T-cell (primary cell): ENCODE results near the gene PIH1D2. TPM values are rescaled to one million over a fixed set of nuclear protein-coding genes. Genes with fewer than 3 reads are reported as not detected.
"Not testable (repeated sequence)": the region's sequence is repeated elsewhere in the genome, so short reads cannot be mapped to it uniquely, and the experiment has no call there.

Source experiments
- ATAC-seq, 4 experiments: fragments of 200-7000 bp in 3 of 4; fragments of 150-1000 bp in 1 of 4; cut with Tn5 transposase; replicated peaks in 1 of 4; 1 replicate in 3 of 4; 2 replicates in 1 of 4; pipeline ENCODE4 v1.10.0; 2021; ENCODE audit warnings: moderate library complexity in 3 of 4, mild to moderate bottlenecking in 2 of 4, moderate number of reproducible peaks in 1 of 4
- CTCF ChIA-PET, 2 donors: fragments of 300-600 bp; sonication (Branson Sonifier 250); formaldehyde crosslinking; loops; one replicate each; lab custom pipeline; 2022; ENCODE audit warnings: antibody characterized with exemption in 2 of 2; lab: Charles Lee
- POLR2A ChIA-PET, 2 donors: fragments of 300-600 bp; sonication (Branson Sonifier 250); formaldehyde crosslinking; loops; one replicate each; lab custom pipeline; 2022; ENCODE audit warnings: antibody characterized with exemption in 2 of 2; lab: Charles Lee
- DNase-seq, 35 experiments: peaks; one replicate each; pipeline versions ENCODE4 v3.0.0 to v3.0.0-alpha.2; 2013 to 2023
- H3K27ac ChIP-seq: one replicate; pipeline ENCODE4 v1.5.1; 2013; ENCODE audit warnings: low read length
- H3K27me3 ChIP-seq, 2 experiments: replicated peaks in 1 of 2; 1 replicate in 1 of 2; 2 replicates in 1 of 2; pipeline versions ENCODE4 v1.6.1 to v1.7.0; 2013; ENCODE audit warnings: low read length in 1 of 2, mixed read lengths in 1 of 2; ENCODE audit not compliant: control insufficient read depth in 2 of 2, insufficient read depth in 2 of 2; ENCODE audit errors: extremely low read depth in 1 of 2
- H3K36me3 ChIP-seq, 2 donors: 1 replicate in 1 of 2; 2 replicates in 1 of 2; pipeline versions ENCODE4 v1.6.1 to v1.7.0; 2013; ENCODE audit warnings: low read length in 1 of 2; ENCODE audit not compliant: control insufficient read depth in 2 of 2, insufficient read depth in 1 of 2; ENCODE audit errors: extremely low read depth in 1 of 2
- H3K4me1 ChIP-seq, 2 experiments: 1 replicate in 1 of 2; 2 replicates in 1 of 2; pipeline versions ENCODE4 v1.6.1 to v1.7.0; 2013; ENCODE audit warnings: low read length in 2 of 2, mixed read lengths in 1 of 2; ENCODE audit not compliant: insufficient read depth in 2 of 2, control insufficient read depth in 1 of 2; ENCODE audit errors: extremely low read depth in 1 of 2
- H3K4me3 ChIP-seq, 2 donors: 1 replicate in 1 of 2; 2 replicates in 1 of 2; pipeline versions ENCODE4 v1.5.1 to v1.7.0; 2013; ENCODE audit warnings: mild to moderate bottlenecking in 2 of 2, low read length in 1 of 2, moderate library complexity in 1 of 2; ENCODE audit not compliant: control insufficient read depth in 1 of 2; ENCODE audit errors: extremely low read depth in 1 of 2
- H3K9me3 ChIP-seq: 2 replicates; pipeline ENCODE4 v1.7.0; 2013
- H3K27ac Mint-ChIP-seq, 2 donors: one replicate each; pipeline ENCODE4 v1.8.0; 2020 to 2021; ENCODE audit warnings: mild to moderate bottlenecking in 2 of 2, mixed read lengths in 2 of 2
- H3K27me3 Mint-ChIP-seq, 2 donors: one replicate each; pipeline ENCODE4 v1.8.0; 2021 to 2022; ENCODE audit warnings: mixed read lengths in 2 of 2
- H3K36me3 Mint-ChIP-seq: one replicate; pipeline ENCODE4 v1.8.0; 2021; ENCODE audit warnings: mixed read lengths
- H3K4me1 Mint-ChIP-seq, 3 donors: one replicate each; pipeline ENCODE4 v1.8.0; 2020 to 2022; ENCODE audit warnings: mixed read lengths in 3 of 3, mild to moderate bottlenecking in 1 of 3
- H3K4me3 Mint-ChIP-seq, 3 donors: one replicate each; pipeline ENCODE4 v1.8.0; 2020 to 2022; ENCODE audit warnings: mild to moderate bottlenecking in 3 of 3, mixed read lengths in 3 of 3, moderate library complexity in 3 of 3
- H3K9me3 Mint-ChIP-seq, 3 donors: one replicate each; pipeline ENCODE4 v1.8.0; 2020 to 2022; ENCODE audit warnings: mixed read lengths in 3 of 3
- WGBS: methylation state at CpG from one replicate; pipeline ENCODE4 v1.1.5; 2013; ENCODE audit warnings: missing lambda C conversion rate; ENCODE audit not compliant: insufficient coverage; 5-methylcytosine and 5-hydroxymethylcytosine counted together
- total RNA-seq, 35 experiments: library from RNA in 6 of 35; stranded (reverse) in 6 of 35; fragments of 120-200 nt in 1 of 35; gene quantifications; one replicate each; pipeline versions ENCODE4 v1.2.1 to v1.2.4 and lab custom pipeline; 2013 to 2026

The PIH1D2 gene
- total RNA-seq, 5 donors from 2014 or later (not counting 1 experiment from before 2014, with no cell fraction given) = 0.30 to 0.44 (median 0.36) TPM; not detected in 2

DNA sequence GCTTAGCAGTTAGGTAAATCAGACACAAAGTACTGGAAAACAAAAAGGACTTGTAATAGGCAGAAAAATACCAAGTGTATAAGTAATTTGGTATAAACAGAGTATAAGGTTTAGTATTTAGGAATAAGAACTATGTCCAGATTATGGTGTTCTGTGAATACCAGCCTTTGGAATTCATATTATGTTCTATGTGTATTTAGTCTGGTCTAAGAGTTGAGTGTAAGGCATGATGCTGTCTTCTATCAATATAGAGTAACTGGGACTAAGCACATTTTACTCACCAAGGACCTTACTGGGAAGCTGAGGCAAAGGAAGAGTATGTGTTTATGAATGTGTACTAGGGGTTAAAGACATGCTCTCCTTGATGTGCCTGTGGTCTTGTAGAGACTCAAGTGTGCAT is 22.4 kb upstream of the PIH1D2 start:
- Mint-ChIP-seq H3K36me3 (peaks cover 45% of the 10 kb centered on the region), H3K27me3 (no peaks in the 10 kb centered on the region), H3K27ac (no peak overlapping the region), H3K4me3 (no peak overlapping the region), H3K4me1 (peaks cover 0 to 11% (median 5%) of the 10 kb centered on the region in 3 donors), H3K9me3 (no peaks in the 10 kb centered on the region)
- H3K4me3 ChIP-seq = no peak overlapping the region
- DNase-seq (no peak), ATAC-seq (no peak)
- CTCF ChIA-PET = interaction anchor here in 1 of 2 donors (0.6 to 1.0 kb wide), 2 partner anchors 18 to 1236 kb away, joined by 4 read pairs; no protein-coding TSS in a partner anchor
- no peaks in the 10 kb centered on the region for H3K9me3 ChIP-seq
- H3K27me3 ChIP-seq = no peaks in the 10 kb centered on the region
- POLR2A ChIA-PET = no interaction called here
- no peak overlapping the region for H3K27ac ChIP-seq
- H3K4me1 ChIP-seq = no peaks in the 10 kb centered on the region
- peaks cover 0 to 36% of the 10 kb centered on the region in 2 donors for H3K36me3 ChIP-seq

DNA sequence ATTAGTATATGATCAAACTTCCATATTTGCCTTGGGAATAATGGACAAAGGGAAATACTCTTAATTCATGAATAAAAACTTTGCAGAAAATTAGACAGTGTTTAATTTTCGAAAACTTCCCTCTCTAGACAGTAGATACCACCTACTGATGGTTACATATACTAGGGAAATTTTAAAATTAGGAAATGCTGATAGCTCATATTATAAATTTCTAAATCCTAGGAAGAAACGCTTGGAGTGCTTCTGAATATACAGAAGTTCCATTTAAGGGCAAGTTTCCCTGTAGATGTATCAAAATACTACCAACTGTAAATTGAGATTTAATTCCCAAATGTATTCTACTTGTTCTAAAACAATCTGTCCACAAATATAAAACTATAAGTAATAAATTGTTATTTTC is 21.5 kb upstream of the PIH1D2 start:
- WGBS = no CpG with 5 or more reads among the region's 2 CpGs
- POLR2A ChIA-PET = interaction anchor here in 1 of 2 donors (0.7 kb wide), 1 partner anchor 534 kb away, joined by 3 read pairs; no protein-coding TSS in a partner anchor

DNA sequence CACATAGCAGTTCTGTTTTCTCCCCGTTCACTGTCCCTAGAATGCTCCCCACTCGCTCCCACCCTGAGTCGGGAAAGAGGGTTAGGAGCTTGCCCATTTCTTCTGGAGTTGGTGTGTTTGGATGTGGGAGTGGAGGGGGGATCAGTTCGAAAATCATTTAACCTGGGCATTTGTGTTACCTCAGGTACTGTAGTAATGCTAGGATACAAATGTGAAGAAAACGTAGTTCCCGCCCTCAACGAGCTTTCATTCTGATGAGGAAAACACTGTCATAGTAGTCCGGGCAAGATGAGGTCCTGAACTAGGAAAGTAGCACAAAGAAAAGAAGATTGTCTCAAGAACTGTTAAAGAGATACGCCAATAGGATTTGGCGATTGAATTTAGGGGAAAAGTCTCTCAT is 13.4 kb upstream of the PIH1D2 start:
- no peak for ATAC-seq
- H3K9me3 Mint-ChIP-seq = no peaks in the 10 kb centered on the region
- Histone ChIP-seq H3K9me3 (no peaks in the 10 kb centered on the region), H3K4me1 (peaks cover 17 to 26% of the 10 kb centered on the region in 2 experiments), H3K27me3 (no peaks in the 10 kb centered on the region), H3K4me3 (peak overlapping the region; percentile 86 to 98), H3K36me3 (peaks cover 0 to 64% of the 10 kb centered on the region in 2 donors), H3K27ac (peak overlapping the region; percentile 50)
- H3K27ac Mint-ChIP-seq = peak overlapping the region; percentile 98 to 99
- H3K27me3 Mint-ChIP-seq = no peaks in the 10 kb centered on the region
- no peak for DNase-seq
- WGBS = 32% methylated on average over 7 of the region's 10 CpGs
- POLR2A ChIA-PET = interaction anchor here (0.6 to 1.8 kb wide), 4 partner anchors 13 to 193 kb away, joined by 3 to 8 read pairs (median 4); partner anchors contain the start of genes NKAPD1 (in 1 of the 2) and PIH1D2 (in 1 of the 2)
- peaks cover 52 to 58% (median 57%) of the 10 kb centered on the region in 3 donors for H3K4me1 Mint-ChIP-seq
- peaks cover 52% of the 10 kb centered on the region for H3K36me3 Mint-ChIP-seq
- peak overlapping the region; percentile 92 to 99 (median 99) for H3K4me3 Mint-ChIP-seq
- CTCF ChIA-PET = interaction anchor here in 1 of 2 donors (0.7 to 1.7 kb wide), 5 partner anchors 13 to 161 kb away, joined by 3 to 11 read pairs (median 4); partner anchors contain the start of gene NKAPD1

More for the DNA sequence above, 21.5 kb upstream of the PIH1D2 start:
- CTCF ChIA-PET = interaction anchor here in 1 of 2 donors (0.7 kb wide), 1 partner anchor 282 kb away, joined by 4 read pairs; no protein-coding TSS in a partner anchor
- ATAC-seq, DNase-seq, H3K9me3 ChIP-seq, H3K27me3 Mint-ChIP-seq, H3K4me3 Mint-ChIP-seq, H3K27ac Mint-ChIP-seq, H3K4me1 ChIP-seq, H3K9me3 Mint-ChIP-seq, H3K27ac ChIP-seq, H3K27me3 ChIP-seq, H3K4me3 ChIP-seq: not testable (repeated sequence)
- H3K36me3 Mint-ChIP-seq = peaks cover 47% of the 10 kb centered on the region
- peaks cover 1 to 11% (median 10%) of the 10 kb centered on the region in 3 donors for H3K4me1 Mint-ChIP-seq
- peaks cover 0 to 44% of the 10 kb centered on the region in 2 donors for H3K36me3 ChIP-seq

DNA sequence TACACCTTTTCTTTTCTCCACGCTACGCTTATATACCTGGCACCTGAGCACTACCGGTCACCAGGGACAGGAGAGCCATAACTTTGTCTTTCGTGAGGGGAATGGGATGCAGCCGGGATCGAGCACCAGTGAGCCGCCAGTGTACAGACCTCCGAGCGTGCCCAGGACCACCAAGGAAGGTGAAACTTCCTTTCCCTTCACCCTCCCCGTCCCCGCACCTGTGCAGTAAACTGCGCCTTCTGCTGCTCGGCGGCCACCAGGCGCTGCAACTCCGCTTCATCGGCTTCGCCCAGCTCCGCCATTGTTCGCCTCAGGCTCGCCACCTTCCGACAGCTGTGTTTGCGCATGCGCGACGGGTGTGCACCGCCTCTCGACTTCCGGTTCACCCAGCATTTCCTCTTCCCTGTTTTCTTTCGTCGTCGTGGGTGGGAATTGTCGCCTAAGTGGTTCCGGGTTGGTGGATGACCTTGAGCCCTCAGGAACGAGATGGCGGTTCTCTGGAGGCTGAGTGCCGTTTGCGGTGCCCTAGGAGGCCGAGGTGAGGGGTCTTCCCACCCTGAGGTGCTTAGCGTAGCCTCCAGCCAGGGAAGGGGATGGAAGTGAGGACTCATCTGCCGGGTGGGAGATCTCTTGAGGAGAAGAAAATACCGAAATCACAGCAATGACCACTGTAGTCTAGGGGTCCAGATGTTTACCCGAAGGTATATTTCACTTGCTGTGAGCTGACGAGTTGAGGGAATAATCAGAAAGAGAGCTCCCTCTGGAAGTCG is 12.8 kb upstream of the PIH1D2 start, which contains the start of the genes SDHD and TIMM8B:
SDHD (plus strand) TSS at position 452 of the 770 bp plus-strand sequence; CDS start at position 487, 35 bp downstream.
TIMM8B (minus strand) TSS at position 335 of the 770 bp plus-strand sequence; CDS start at position 302, 33 bp downstream.
- Histone ChIP-seq H3K4me3 (peak within 1 kb of the TSS; percentile 86 to 98), H3K9me3 (no peaks in the 10 kb centered on the region), H3K27me3 (no peaks in the 10 kb centered on the region), H3K27ac (peak within 1 kb of the TSS; percentile 50), H3K4me1 (peaks cover 17 to 26% of the 10 kb centered on the region in 2 experiments), H3K36me3 (peaks cover 0 to 66% of the 10 kb centered on the region in 2 donors)
- Mint-ChIP-seq H3K27ac (peak within 1 kb of the TSS; percentile 98 to 99), H3K36me3 (peaks cover 49% of the 10 kb centered on the region), H3K9me3 (no peaks in the 10 kb centered on the region), H3K4me1 (peaks cover 54 to 58% (median 57%) of the 10 kb centered on the region in 3 donors), H3K27me3 (no peaks in the 10 kb centered on the region), H3K4me3 (peak within 1 kb of the TSS; percentile 92 to 99 (median 99))
- ATAC-seq = peak; percentile 91 to 94 (median 93)
- CTCF ChIA-PET = interaction anchor here in 1 of 2 donors (0.7 to 1.7 kb wide), 6 partner anchors 9 to 160 kb away, joined by 3 to 11 read pairs (median 4); partner anchors contain the start of gene NKAPD1
- POLR2A ChIA-PET = interaction anchor here (0.7 to 1.8 kb wide), 5 partner anchors 9 to 161 kb away, joined by 3 to 13 read pairs (median 3); partner anchors contain the start of genes NKAPD1 (in 1 of the 2) and PIH1D2 (in 1 of the 2)
- DNase-seq = peak; percentile 90 to 98 (median 95)
- under 1% methylated on average over 25 of the region's 45 CpGs for WGBS

DNA sequence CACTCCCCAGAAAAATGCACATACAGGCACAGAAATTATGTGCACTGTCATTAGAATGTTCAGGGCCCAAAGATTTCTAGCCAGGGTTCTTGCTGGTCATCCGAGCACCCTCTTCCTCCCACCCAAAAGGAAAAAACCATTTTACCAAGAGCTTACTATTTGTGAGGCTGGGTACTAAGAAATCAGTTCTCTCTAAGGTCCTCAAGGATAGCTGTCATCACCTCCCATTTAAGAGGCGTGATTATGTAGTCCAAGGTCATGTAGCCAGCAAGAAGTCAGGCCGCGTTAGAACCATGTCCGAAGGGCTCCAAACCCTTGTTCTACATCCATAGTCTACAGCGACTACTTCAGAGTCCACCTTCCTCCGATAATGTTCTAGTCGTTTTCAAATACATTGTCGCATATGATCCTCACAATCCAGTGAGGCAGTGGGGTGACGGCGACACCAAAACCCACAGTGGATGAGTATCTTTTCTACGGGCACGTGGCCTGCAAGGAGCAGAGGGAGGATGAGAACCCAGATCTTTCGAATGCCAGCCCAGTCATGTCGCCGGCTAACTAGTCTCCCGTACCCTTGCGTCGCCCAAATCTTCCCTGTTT is 12.1 kb upstream of the PIH1D2 start:
- ChIA-PET POLR2A (interaction anchor here (0.7 to 1.8 kb wide), 5 partner anchors 9 to 160 kb away, joined by 3 to 13 read pairs (median 3); partner anchors contain the start of genes NKAPD1 (in 1 of the 2) and PIH1D2 (in 1 of the 2)), CTCF (interaction anchor here in 1 of 2 donors (0.5 to 1.7 kb wide), 6 partner anchors 9 to 393 kb away, joined by 3 to 11 read pairs (median 4); partner anchors contain the start of gene NKAPD1)
- WGBS = 5% methylated on average over 15 of the region's 19 CpGs
- peaks cover 0 to 61% of the 10 kb centered on the region in 2 donors for H3K36me3 ChIP-seq
- peak in 3 of 4 experiments; percentile 22 to 34 (median 28) for ATAC-seq
- peak overlapping the region; percentile 50 for H3K27ac ChIP-seq
- H3K4me1 ChIP-seq = peaks cover 17 to 26% of the 10 kb centered on the region in 2 experiments
- H3K27ac Mint-ChIP-seq = peak overlapping the region; percentile 98 to 99
- DNase-seq = peak in 13 of 35 experiments; percentile 4 to 27 (median 12)
- H3K36me3 Mint-ChIP-seq = peaks cover 44% of the 10 kb centered on the region
- H3K9me3 Mint-ChIP-seq = no peaks in the 10 kb centered on the region
- H3K4me3 ChIP-seq = peak overlapping the region; percentile 86 to 98
- H3K4me3 Mint-ChIP-seq = peak overlapping the region; percentile 92 to 99 (median 99)
- peaks cover 52 to 57% (median 54%) of the 10 kb centered on the region in 3 donors for H3K4me1 Mint-ChIP-seq
- no peaks in the 10 kb centered on the region for H3K27me3 ChIP-seq
- no peaks in the 10 kb centered on the region for H3K9me3 ChIP-seq
- no peaks in the 10 kb centered on the region for H3K27me3 Mint-ChIP-seq
